ENCODE measurements around the gene TMEM245. TPM values are rescaled to one million over a fixed set of nuclear protein-coding genes. Genes with fewer than 3 reads are reported as not detected.

Gene TMEM245
- total RNA-seq (2021) (58.7 and 60.3 TPM in 2 replicates), Bru-seq, nascent RNA (percentile 96 among the genes with signal in this experiment), BruChase-seq, experiment 1, labeled RNA remaining after a 2-hour chase (percentile 96 among the genes with signal in this experiment), BruChase-seq, experiment 2, labeled RNA remaining after a 6-hour chase (percentile 90 among the genes with signal in this experiment)
- long read RNA-seq, partial matches to known transcripts: 9 of 69 reads
- long read RNA-seq, other reads (novel, unspliced or antisense): 59 of 69 reads

DNA sequence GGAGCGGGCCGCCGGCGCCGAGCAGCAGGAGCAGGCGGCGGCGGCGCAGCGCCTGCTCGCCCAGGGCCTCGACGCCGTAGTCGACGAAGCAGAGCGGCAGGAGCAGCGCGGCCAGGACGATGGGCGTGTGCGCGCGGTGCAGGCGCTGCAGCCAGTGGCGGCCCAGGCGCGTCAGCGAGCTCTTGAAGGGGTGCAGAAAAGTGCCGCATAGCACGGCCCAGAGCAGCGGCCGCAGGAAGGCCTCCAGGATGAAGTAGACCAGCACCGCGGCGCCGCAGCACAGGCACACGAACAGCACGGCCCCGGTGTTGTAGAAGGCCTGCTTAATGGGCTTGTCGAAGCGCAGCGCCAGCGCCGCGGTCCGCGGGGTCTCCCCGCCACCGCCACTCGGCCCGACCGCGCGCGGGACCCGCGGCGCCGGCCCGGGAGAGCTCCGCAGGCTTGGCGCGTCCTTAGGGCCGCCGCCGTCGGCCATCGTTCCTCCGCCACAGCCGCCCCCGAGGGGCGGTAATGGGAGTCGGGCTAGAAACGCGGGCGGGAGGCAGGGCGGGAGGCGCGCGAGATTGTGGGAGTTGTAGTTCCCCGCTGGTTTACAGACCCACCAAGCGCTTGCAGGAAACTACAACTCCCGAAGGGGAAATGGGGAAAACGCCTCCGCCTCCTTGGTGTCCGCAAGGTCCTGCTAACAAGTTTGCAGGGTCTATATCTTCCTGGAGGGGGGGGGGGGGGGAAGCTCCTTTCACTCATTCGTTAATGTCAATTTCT is at the start of gene TMEM245:
TMEM245 (minus strand) TSS at position 509 of the 765 bp plus-strand sequence; CDS start at position 475, 34 bp downstream.
- DNase-seq: peak; percentile 95 to 97
- Histone ChIP-seq H3K36me3 (ENCODE audit: low read depth) (0 out of 2 replicates have a peak, but pooled peaks cover 4% of the 10 kb centered on the region), H4K20me1 (ENCODE audit: insufficient read depth) (peaks cover 20% of the 10 kb centered on the region), H3K9me2 (ENCODE audit: insufficient read depth) (no peaks in the 10 kb centered on the region; the same call in 1 of the 2 replicates), H3K79me2 (ENCODE audit: low read depth) (peaks cover 52% of the 10 kb centered on the region), H3K4me2 (peak within 1 kb of the TSS; percentile 85), H2AFZ (peak within 1 kb of the TSS; percentile 89), H3K4me3 (peak within 1 kb of the TSS; percentile 81), H3K9me3 (ENCODE audit: insufficient read depth, low read depth) (no peaks in the 10 kb centered on the region), H3K4me1 (replicated peaks; ENCODE audit: insufficient read depth) (peaks cover 35% of the 10 kb centered on the region), H3K27me3 (ENCODE audit: insufficient read depth, low read depth) (no peaks in the 10 kb centered on the region), H3K27ac (peak within 1 kb of the TSS; percentile 38), H3F3A (ENCODE audit: insufficient read depth, low read depth) (peaks cover 7% of the 10 kb centered on the region; the same call in 1 of the 2 replicates)
- POLR2A ChIA-PET (ENCODE audit: unreplicated experiment): interaction anchor here (0.6 to 0.9 kb wide), 6 partner anchors 8 to 351 kb away, joined by 3 to 9 read pairs (median 6); no protein-coding TSS in a partner anchor
- TF ChIP-seq, protein P1, sequence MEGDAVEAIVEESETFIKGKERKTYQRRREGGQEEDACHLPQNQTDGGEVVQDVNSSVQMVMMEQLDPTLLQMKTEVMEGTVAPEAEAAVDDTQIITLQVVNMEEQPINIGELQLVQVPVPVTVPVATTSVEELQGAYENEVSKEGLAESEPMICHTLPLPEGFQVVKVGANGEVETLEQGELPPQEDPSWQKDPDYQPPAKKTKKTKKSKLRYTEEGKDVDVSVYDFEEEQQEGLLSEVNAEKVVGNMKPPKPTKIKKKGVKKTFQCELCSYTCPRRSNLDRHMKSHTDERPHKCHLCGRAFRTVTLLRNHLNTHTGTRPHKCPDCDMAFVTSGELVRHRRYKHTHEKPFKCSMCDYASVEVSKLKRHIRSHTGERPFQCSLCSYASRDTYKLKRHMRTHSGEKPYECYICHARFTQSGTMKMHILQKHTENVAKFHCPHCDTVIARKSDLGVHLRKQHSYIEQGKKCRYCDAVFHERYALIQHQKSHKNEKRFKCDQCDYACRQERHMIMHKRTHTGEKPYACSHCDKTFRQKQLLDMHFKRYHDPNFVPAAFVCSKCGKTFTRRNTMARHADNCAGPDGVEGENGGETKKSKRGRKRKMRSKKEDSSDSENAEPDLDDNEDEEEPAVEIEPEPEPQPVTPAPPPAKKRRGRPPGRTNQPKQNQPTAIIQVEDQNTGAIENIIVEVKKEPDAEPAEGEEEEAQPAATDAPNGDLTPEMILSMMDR (conservative IDR thresholded peaks at IDR 0.05): no peak
- TF ChIP-seq EZH2 (IDR thresholded peaks at IDR 0.05; ENCODE audit: low read depth): no peak
- intact Hi-C loops (cut with micrococcal nuclease; ENCODE audit: unreplicated experiment): loop anchor here (1.0 to 5.0 kb wide), 3 partner anchors 21 to 198 kb away; no protein-coding TSS in a partner anchor
- BruUV-seq (replicated peaks): no TSS peak
- CTCF ChIA-PET: interaction anchor here (0.6 kb wide), 2 partner anchors 115 to 147 kb away, joined by 3 read pairs; no protein-coding TSS in a partner anchor

DNA sequence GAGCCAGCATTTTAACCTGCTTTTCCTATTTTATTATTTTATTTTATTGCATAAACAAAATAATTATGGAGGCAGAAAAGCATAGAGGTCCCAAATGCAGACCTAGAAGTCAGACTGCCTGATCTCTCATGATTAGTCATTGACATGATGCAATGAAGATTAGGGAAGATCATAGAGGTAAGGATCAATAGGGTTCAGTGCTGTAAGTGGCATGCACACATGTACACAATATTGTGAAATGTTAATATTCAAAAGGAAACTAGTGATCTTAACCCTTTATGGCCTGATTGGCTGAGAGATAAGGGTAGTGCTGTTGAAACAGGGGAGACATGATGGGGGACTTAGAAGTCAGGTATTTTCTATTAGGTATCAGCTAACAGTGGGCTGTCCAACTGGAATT is 48.4 kb upstream of the TMEM245 start:
- no TSS peak for BruUV-seq (replicated peaks)
- H3K4me2 ChIP-seq: no peak overlapping the region
- CTCF ChIA-PET: no interaction called here

DNA sequence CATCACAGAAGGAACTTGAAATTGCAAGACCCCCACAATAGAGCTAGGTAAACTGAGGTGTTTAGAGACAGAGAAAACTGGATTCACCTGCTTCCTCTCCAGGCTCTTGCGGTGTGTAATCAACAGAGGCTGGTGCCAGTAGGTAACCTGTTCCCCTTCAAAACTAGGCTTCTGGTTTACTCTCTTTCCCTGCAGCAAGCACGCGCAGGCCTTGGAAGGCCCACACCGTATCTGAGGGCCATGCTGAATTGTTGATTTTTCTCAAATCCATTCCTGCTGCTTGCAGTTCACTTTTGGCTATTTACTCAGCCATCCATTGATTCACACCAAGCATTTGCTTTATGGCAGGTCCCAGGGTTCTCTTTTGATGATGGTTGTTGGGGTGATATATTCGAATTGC is 48.0 kb upstream of the TMEM245 start:
- no TSS peak for BruUV-seq (replicated peaks)
- no peaks in the 10 kb centered on the region for H3K27me3 ChIP-seq (ENCODE audit: insufficient read depth, low read depth)
- no peak overlapping the region for H2AFZ ChIP-seq
- no peak overlapping the region for H3K4me2 ChIP-seq
- DNase-seq: no peak
- no peaks in the 10 kb centered on the region for H3K9me3 ChIP-seq (ENCODE audit: insufficient read depth, low read depth)
- H3K36me3 ChIP-seq (ENCODE audit: low read depth): no peaks in the 10 kb centered on the region
- no peaks in the 10 kb centered on the region for H3K79me2 ChIP-seq (ENCODE audit: low read depth)
- H3K27ac ChIP-seq: no peak overlapping the region
- no peaks in the 10 kb centered on the region for H3K9me2 ChIP-seq (ENCODE audit: insufficient read depth)
- H3F3A ChIP-seq (ENCODE audit: insufficient read depth, low read depth): no peaks in the 10 kb centered on the region
- TF ChIP-seq, protein P1 (conservative IDR thresholded peaks at IDR 0.05): no peak
- TF ChIP-seq EZH2 (IDR thresholded peaks at IDR 0.05; ENCODE audit: low read depth): no peak
- H3K4me3 ChIP-seq: no peak overlapping the region
- intact Hi-C loops (cut with micrococcal nuclease; ENCODE audit: unreplicated experiment): no loop called here
- H4K20me1 ChIP-seq (ENCODE audit: insufficient read depth): no peaks in the 10 kb centered on the region
- CTCF ChIA-PET: no interaction called here
- POLR2A ChIA-PET (ENCODE audit: unreplicated experiment): no interaction called here
- no peaks in the 10 kb centered on the region for H3K4me1 ChIP-seq (replicated peaks; ENCODE audit: insufficient read depth)

More for the DNA sequence above, 48.4 kb upstream of the TMEM245 start:
- H3K79me2 ChIP-seq (ENCODE audit: low read depth): no peaks in the 10 kb centered on the region
- intact Hi-C loops (cut with micrococcal nuclease; ENCODE audit: unreplicated experiment): no loop called here
- POLR2A ChIA-PET (ENCODE audit: unreplicated experiment): no interaction called here
- no peak for DNase-seq
- H4K20me1 ChIP-seq (ENCODE audit: insufficient read depth): no peaks in the 10 kb centered on the region
- H3K4me3 ChIP-seq: no peak overlapping the region
- no peaks in the 10 kb centered on the region for H3K36me3 ChIP-seq (ENCODE audit: low read depth)
- H3K27ac ChIP-seq: no peak overlapping the region
- no peaks in the 10 kb centered on the region for H3K4me1 ChIP-seq (replicated peaks; ENCODE audit: insufficient read depth)
- TF ChIP-seq EZH2 (IDR thresholded peaks at IDR 0.05; ENCODE audit: low read depth): no peak
- no peaks in the 10 kb centered on the region for H3K9me2 ChIP-seq (ENCODE audit: insufficient read depth)
- no peaks in the 10 kb centered on the region for H3K9me3 ChIP-seq (ENCODE audit: insufficient read depth, low read depth)
- no peaks in the 10 kb centered on the region; the same call in 1 of the 2 replicates for H3F3A ChIP-seq (ENCODE audit: insufficient read depth, low read depth)
- no peak overlapping the region for H2AFZ ChIP-seq
- H3K27me3 ChIP-seq (ENCODE audit: insufficient read depth, low read depth): no peaks in the 10 kb centered on the region

All from PC-9 (cell line).